HG02623 (cell line): ENCODE results near the gene HPD.

Source experiments
- ATAC-seq: cut with Tn5 transposase; IDR thresholded peaks from one replicate; pipeline ENCODE4 v1.9.1; 2021; ENCODE audit warnings: moderate library complexity; ENCODE audit not compliant: unreplicated experiment

Gene HPD

DNA sequence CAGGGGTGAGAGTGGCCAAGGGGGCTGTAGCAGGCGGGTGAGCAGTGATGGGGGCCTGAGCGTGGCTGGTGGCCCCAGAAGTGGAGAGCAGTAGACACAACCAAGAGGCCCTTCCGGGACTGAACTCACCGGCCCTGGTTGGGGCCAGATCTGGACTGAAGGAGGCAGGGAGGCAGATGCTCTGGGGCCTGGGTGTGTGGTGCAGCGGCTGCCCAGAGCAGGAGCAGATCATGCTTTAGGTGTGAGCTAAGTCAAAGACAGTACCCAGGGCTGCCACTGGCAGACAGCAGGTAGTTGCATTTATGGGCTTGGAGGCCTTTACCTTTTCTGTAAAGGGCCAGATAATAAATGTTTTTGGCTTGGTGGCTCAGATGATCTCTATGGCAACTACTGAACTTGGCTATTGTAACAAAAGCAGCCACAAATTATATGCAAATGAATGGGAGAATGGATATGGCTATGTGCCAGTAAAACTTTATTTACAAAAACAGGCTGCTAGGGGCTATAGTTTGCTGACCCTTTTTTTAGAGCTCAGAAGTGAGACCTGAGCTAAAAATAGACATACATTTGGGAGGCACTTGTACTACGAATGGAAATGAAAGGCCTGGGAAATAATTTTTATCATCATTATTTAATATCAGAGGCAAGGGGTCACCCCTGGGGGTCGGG is 29.3 kb downstream of the HPD start:
- no peak for ATAC-seq

DNA sequence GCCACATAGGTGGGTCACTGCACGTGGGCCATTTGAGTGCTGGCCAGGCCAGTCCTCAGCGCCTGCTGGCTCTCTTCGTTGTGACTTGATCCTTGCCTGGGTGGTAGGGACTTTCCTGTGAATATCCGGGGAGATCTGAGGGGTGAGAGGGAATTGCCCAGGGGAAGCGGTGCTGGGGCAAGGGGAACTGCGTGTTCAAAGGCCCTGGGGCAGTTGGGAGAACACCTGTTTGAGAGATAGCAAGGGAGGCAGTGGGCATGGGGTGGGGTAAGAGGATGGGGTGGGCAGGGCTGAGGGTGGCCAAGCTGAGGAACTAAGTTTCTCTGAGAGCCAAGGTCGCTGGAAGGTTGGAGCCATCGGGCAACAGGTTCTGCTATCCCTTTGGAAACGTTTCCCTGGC is 29.8 kb downstream of the HPD start:
- no peak for ATAC-seq

DNA sequence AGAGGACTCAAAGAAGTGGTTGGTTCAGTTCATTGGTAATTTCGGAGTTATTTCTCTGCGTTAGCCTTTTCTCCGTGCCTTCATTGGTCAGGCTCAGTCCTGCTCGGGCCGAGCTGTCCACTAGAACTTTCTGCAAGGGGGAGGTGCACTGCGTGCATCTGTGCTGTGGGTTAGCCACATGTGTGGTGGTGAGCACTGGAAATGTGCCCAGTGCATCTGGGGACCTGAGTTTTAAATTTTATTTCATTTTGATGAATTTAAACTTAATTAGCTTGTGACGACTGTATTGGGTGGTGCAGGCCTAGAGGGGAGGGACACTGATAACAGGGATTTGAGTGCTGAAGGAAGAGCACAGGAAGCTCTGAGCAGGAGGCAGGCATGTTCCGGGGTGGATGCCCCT is 30.4 kb downstream of the HPD start:
- ATAC-seq = no peak

DNA sequence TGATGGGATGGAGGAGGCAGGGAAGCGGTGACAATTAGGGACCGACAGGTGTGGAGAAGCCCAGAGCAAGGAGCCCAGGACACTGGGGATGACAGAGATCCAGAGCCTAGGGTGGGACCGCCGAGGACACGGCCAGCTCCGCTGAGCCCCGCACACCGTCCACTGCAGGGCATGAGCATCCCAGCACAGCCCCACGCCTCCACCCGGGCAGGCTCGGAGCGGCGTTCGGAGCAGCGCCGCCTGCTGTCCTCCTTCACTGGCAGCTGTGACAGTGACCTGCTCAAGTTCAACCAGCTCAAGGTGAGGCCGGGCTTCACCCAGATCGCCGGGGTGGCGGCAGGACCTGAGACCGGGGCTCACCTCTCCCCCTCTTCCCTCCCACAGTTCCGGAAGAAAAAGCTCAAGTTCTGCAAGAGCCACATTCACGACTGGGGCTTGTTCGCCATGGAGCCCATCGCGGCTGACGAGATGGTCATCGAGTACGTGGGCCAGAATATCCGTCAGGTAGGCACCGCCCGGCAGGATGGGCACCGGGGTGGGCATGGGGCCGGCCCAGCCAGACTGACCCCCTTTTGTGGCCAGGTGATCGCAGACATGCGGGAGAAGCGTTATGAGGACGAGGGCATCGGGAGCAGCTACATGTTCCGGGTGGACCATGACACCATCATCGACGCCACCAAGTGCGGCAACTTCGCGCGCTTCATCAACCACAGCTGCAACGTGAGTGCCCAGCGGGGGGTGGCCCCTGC is 31.1 kb downstream of the HPD start:
- no peak for ATAC-seq

DNA sequence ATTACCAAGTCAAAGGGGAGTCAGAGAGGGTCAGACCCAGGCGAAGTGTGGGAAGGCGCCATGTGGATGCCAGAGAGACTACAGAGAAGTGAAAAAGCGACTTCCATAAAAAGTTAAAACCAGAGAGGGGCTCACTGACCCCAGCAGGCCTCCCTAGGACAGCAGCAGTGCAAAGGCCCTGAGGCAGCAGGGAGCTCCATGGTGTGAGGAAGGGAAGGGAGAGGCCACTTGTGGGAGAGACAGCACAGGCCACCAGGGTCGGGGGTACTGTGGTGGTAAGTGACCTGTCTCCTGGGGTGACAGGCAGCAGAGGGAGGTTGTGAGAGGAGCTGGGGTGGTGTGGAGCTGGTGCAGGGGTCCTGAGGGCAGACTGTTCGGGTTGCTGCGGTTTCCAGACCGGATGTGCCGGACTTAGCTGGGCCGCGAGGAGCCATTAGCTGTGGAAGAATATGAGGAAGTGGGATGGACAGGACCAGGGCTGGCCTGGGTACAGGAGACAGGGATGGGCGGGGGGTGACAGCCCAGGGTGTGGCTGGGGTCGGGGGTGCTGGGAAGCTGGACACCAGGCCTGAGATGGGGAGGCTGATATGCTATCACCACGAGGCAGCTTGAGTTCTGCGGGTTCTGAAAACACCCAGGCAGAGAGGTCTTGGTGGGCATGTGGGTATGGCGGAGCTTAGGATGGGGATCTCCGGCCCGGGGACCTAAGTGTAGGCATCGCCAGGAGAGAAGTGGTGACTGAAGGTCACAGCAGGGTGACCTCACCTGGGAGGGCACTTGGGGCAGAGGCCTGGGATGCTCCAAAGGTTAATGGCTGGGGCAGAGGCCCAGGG is 32.1 kb downstream of the HPD start:
- no peak for ATAC-seq

DNA sequence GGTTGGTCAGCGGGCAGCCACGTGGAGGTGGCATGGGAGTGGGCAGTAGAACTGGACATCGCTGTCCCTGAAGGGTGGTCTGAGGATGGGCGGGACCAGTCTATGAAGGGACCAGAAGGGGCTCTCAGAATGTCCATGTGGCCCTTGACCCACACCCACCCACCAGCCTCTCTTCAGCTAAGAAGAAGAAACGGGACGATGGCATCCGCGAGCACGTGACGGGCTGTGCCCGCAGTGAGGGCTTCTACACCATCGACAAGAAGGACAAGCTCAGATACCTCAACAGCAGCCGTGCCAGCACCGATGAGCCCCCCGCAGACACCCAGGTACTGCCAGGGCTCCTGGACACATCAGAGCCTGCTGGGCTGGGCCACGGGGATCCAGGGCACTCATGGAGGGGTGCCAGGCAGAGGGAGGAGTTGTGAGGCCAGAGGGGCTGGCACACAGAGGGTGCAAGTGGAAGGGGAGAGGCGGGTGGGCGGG is 33.6 kb downstream of the HPD start:
- no peak for ATAC-seq

DNA sequence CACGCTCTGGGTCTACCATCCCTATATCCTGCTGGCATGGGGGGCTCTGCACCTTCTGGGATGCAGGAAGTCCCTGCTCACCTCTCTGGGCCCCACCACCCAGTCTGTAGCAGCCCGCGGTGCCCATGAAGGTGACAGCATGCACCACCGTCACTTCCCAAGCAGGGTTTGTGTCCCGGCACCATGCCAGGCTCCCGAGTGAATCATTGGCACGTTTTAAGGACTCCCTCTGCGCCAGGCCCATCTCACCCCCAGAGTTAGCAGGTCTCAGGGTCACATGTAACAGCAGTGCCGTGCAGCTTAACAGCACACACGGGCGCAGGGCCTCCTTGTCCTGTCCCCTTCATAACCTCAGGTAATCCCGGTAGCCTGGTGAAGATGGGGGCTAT is 34.9 kb downstream of the HPD start:
- no peak for ATAC-seq

DNA sequence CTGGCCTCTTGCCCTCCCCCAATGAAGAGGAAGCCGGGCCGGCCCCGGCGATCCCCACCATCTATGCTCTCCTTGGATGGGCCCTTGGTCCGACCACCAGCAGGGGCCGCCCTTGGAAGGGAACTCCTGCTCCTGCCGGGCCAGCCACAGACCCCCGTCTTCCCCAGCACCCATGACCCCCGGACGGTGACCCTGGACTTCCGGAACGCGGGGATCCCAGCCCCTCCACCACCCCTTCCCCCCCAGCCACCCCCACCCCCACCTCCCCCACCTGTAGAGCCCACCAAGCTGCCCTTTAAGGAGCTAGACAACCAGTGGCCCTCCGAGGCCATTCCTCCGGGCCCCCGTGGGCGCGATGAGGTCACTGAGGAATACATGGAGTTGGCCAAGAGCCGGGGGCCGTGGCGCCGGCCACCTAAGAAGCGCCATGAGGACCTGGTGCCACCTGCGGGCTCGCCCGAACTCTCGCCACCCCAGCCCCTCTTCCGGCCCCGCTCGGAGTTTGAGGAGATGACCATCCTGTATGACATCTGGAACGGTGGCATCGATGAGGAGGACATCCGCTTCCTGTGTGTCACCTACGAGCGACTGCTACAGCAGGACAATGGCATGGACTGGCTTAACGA is 35.4 kb downstream of the HPD start:
- ATAC-seq = no peak

DNA sequence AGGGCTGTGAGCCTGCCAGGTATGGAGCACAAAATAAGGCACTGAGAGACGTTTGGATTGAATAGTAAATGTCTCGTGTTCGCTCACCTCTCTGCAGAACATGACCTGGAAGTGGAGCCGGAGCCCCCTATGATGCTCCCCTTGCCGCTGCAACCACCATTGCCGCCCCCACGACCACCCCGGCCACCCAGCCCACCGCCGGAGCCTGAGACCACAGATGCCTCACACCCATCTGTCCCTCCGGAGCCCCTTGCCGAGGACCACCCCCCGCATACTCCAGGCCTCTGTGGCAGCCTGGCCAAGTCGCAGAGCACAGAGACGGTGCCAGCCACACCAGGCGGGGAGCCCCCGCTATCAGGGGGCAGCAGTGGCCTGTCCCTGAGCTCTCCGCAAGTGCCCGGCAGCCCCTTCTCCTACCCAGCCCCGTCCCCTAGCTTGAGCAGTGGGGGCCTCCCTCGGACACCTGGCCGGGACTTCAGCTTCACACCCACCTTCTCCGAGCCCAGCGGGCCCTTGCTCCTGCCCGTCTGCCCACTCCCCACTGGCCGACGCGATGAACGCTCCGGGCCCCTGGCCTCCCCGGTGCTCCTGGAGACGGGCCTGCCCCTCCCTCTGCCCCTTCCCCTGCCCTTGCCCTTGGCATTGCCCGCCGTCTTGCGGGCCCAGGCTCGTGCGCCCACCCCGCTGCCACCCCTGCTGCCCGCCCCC is 36.1 kb downstream of the HPD start:
- no peak for ATAC-seq

DNA sequence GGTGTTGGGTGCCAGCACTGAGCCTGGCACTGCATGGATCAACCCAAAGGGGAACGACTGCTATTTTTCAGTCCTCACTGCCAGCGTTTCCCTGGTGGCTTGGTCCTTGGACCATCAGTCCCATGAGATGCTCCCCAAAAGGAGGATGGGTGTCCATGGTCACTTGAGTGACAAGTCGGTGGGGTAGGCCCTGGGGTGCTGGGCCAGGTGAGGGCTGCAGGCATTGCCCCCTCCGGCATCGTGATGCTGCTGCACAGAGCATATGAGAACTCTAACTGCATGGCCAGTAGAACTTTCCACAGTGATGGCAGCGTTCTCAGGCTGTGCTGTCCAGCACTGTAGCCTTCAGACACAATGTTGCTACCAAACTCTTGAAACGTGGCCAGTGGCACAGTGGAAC is 38.6 kb downstream of the HPD start:
- ATAC-seq = no peak

DNA sequence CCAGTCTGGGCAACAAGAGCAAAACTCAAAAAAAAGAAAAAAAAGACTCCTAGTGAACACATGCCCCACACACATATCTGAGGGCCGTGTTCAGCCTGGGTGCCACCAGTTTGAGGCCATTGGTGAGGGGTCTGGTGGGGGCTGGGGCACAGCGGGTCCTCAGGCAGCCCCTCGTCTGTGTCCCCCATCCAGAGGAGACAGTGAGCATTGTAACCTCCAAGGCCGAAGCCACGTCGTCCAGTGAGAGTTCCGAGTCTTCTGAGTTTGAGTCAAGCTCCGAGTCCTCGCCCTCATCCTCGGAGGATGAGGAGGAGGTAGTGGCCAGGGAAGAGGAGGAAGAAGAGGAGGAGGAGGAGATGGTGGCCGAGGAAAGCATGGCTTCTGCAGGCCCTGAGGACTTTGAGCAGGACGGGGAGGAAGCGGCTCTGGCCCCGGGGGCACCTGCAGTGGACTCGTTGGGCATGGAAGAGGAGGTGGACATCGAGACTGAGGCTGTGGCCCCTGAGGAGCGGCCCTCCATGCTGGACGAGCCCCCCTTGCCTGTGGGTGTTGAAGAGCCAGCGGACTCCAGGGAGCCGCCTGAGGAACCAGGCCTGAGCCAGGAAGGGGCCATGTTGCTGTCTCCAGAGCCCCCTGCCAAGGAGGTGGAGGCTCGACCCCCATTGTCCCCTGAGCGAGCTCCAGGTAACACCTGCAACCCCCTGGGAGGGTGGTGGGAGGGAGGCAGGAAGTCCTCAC is 39.3 kb downstream of the HPD start:
- ATAC-seq = no peak

DNA sequence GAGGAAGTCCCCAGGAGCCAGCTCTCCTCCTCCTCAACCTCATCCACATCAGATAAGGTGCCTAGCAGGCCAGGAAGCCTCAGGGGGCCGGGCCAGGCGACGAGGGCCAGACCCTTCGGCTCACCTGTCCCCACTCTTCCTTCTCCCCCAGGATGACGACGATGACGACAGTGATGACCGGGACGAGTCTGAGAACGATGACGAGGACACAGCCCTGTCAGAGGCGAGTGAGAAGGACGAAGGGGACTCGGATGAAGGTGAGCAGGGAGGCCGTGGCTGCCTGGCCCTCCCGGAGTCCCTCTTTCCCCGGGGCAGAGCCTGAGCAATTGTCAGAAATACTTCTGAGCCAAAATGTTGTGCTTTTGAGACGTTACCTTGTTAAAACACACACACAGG is 41.0 kb downstream of the HPD start:
- no peak for ATAC-seq

DNA sequence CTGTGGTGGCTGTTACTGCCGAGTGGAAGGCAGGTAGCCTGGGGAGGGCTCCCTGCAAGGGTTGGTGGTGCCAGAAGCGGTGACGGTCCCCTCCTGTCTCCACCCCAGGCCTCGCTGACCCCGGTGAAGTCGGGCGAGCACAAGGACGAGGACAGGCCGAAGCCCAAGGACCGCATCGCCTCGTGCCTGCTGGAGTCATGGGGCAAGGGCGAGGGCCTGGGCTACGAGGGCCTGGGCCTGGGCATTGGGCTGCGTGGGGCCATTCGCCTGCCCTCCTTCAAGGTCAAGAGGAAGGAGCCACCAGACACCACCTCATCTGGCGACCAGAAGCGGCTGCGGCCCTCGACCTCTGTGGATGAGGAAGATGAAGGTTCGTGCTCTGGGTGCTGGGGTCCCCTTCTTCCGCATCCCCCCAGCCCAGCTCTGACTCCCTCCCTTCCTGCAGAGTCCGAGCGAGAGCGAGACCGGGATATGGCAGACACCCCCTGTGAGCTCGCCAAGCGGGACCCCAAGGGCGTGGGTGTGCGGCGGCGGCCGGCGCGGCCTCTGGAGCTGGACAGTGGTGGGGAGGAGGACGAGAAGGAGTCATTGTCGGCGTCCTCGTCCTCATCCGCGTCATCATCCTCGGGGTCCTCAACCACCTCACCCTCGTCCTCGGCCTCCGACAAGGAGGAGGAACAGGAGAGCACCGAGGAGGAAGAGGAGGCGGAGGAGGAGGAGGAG is 41.6 kb downstream of the HPD start:
- no peak for ATAC-seq

DNA sequence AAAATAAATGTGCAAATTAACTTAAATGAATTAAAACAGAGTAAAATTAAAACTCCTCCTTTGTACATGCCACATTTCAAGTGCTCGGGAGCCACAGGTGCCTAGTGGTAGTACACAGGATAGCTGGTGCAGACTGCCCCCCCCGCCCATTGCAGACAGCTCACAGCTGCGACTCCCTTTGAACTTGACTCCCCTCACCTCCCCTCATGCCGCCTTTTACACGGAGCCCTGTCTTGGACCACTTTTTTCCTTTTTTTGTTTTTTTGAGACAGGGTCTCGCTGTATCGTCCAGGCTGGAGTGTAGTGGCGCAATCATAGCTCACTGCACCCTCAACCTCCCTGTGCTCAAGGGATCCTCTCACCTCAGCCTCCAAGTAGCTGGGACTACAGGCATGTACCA is 43.4 kb downstream of the HPD start:
- no peak for ATAC-seq

DNA sequence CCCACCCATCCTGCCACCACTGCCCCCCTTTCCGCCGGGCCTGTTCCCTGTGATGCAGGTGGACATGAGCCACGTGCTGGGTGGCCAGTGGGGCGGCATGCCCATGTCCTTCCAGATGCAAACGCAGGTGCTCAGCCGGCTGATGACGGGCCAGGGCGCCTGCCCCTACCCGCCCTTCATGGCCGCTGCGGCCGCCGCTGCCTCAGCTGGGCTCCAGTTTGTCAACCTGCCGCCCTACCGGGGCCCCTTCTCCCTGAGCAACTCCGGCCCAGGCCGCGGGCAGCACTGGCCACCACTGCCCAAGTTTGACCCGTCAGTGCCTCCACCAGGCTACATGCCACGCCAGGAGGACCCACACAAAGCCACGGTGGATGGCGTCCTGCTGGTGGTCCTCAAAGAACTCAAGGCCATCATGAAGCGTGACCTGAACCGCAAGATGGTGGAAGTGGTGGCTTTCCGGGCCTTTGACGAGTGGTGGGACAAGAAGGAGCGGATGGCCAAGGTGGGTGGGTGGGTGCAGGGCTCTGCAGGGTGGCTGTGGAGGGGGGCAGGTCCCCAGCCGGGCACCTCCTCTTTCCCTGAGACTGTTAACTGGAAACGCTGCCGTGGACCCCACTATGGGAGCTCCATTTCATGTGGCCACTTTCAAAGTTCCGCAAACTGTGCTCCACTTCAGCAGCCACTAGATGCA is 44.1 kb downstream of the HPD start:
- ATAC-seq = no peak

DNA sequence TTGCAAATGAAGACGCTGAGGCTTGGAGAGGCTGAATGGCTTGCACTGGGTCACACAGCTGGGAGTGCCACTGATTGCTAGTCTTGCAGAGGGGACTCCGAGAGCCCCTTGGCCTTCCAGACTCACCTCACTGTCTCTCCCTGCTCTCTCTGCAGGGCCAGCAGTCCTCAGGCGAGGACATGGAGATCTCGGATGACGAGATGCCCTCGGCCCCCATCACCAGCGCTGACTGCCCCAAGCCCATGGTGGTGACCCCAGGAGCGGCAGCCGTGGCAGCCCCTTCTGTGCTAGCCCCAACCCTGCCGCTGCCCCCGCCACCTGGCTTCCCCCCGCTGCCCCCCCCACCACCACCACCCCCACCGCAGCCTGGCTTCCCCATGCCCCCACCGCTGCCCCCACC is 44.7 kb downstream of the HPD start:
- ATAC-seq = no peak

DNA sequence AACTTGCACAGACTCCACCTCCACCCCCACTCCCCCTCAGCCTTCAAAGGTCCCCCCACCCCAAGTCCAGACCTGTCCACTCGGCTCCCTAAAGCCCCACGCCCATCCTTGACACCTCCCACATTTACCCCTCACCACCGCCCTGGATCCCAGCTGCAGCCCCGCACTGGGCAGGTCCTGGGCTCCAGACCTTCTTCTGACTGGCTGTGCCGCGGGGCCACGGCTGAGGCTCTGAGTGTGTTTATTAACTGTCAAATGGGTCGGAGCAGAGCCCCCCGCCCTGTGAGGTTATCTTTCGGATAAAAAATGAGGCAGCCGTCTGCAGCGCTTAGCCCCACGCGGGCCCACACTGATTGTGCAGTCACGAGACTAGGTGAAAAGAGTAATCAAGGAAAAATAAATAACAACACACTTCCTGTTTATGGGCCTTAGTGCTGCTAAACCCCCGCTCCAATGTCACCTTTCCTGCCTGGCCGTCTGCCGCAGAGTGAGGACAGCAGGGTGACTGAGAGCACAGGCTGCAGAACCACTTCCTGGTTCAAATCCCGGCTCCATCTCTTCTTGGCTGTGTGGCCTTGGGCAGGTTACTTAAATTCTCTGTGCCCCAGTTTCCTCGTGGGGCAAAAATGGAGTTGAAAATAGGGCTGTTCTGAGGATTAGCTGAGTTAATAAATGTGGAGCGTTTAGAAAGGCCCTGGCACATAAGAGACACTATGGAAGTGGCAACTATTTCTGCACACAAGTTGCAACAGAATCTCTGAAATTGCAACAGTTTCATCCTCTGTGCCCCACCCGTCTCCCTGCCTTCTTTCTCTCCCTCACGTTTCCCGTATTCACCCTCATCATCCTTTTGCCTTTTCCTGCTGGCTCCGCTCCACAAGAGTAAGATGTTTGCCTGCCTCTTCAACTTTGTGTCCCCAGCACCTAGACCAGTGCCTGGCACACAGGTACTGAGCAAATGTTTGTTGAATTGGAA is 45.5 kb downstream of the HPD start:
- no peak for ATAC-seq
